Measurements from ENCODE around the gene CMTM7. TPM values are rescaled to one million over a fixed set of nuclear protein-coding genes. Genes with fewer than 3 reads are reported as not detected.
"Not testable (repeated sequence)": the region's sequence is repeated elsewhere in the genome, so short reads cannot be mapped to it uniquely, and the experiment has no call there.

CMTM7 gene
- total RNA-seq, 1 experiment from 2014 or later, result 14.7 TPM

DNA sequence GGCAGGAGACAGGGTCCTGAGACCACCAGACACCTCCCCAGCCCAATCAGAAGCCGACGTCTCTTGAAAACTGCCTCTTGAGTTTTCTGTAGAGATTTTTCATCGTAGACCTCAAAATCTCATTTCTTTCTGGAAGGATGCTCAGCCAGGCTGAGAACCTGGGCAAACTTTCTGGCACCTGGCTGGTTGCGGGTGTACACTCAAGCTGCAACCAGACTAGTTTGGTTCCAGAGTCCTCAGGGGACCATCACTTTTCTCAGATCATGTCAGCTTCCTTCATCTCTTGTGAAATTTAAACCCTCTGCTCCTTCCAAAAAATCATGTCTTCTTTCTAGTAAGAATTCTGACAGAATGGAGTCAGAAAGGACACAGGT is 45.1 kb downstream of the CMTM7 start:
- DNase-seq (ENCODE audit: low read depth), result no peak

GRCh38 chr3:32437896-32438295 is 46.2 kb downstream of the CMTM7 start:
- no peak for DNase-seq (ENCODE audit: low read depth)

GRCh38 chr3:32438596-32439344 is 47.1 kb downstream of the CMTM7 start:
- DNase-seq (ENCODE audit: low read depth), result no peak

- DNase-seq (ENCODE audit: low read depth), result not testable (repeated sequence)
Measured at GRCh38 chr3:32439421-32439820, 47.8 kb downstream of the CMTM7 start.

GRCh38 chr3:32440611-32441350 is 49.1 kb downstream of the CMTM7 start:
- DNase-seq (ENCODE audit: low read depth), result peak; percentile 10

GRCh38 chr3:32442766-32443165 is 51.1 kb downstream of the CMTM7 start:
- DNase-seq (ENCODE audit: low read depth), result peak; percentile 43

DNA sequence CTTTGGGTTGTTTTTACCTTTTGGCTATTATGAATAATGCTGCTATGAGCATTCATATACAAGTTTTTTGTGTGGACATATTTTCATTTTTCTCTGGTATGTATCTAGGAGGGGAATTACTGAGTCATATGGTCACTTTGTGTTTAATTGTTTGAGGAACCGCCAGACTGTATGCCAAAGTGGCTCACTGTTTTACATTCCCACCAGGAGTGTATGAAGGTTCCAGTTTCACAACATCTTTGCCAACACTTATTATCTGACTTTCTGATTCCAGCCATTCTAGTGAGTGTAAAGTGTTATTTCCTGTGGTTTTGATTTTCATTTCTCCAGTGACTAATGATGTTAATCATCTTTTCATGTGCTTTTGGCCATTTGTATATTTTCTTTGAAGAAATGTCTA is 51.8 kb downstream of the CMTM7 start:
- peak; percentile 85 for DNase-seq (ENCODE audit: low read depth)

- DNase-seq (ENCODE audit: low read depth), result no peak
Measured at GRCh38 chr3:32447865-32448400, 56.3 kb downstream of the CMTM7 start.

- DNase-seq (ENCODE audit: low read depth), result no peak
Measured at GRCh38 chr3:32448686-32449474, 57.2 kb downstream of the CMTM7 start.

DNA sequence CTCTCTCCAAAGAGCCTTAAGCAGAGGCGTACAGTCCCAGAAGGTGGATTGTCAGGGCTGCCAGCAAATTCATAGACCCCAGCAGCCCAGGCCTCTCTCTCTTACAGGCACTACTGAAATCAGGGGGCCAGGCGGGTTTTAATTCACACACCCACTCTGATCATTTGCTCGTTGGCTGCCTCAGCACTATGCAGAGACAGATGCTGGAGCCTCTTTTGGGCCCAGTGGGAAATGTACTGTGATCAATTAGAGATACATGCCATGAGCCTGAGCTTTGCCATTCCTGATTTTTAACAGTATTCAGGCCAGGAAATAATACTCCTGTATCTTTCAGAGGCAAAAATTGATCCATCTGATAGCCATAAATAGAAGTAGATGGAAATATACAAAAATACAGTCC is 58.0 kb downstream of the CMTM7 start:
- no peak for DNase-seq (ENCODE audit: low read depth)

GRCh38 chr3:32450426-32450825 is 58.8 kb downstream of the CMTM7 start:
- DNase-seq (ENCODE audit: low read depth), result no peak

DNA sequence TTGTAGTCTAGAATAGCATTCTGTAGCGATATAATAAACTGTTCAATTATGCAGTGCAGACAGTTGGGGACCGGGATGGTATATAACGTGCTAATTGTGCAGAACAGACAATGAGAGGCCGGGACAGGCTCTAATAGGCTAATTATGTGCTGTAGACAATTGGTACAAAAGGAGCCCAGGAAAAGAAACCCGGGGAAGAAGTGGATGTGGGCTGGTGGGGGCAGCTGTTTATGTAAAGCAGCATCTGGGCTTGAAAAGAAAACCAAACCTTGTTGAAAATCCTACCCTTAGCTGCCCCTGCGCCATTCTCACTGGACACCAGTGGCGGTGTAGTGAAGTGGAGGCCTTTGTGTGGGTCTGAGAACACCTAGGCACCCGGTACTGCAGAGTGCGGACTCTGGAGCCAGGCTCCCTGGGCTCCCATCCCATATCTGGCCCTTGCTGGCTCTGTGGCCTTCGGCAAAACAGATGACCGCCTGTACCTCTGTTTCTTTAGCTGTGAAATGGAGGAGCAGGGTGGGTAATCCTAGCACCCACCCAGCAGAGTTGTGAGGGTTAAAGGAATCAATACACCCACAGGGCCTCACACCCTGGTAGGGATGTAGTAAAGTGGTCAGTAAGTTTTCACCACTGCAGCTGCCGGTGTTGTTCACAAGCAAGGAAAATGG is 59.5 kb downstream of the CMTM7 start:
- DNase-seq (ENCODE audit: low read depth), result no peak

- DNase-seq (ENCODE audit: low read depth), result no peak
Measured at GRCh38 chr3:32452009-32452408, 60.4 kb downstream of the CMTM7 start.

GRCh38 chr3:32453346-32453745 is 61.7 kb downstream of the CMTM7 start:
- DNase-seq (ENCODE audit: low read depth), result peak; percentile 46

DNA sequence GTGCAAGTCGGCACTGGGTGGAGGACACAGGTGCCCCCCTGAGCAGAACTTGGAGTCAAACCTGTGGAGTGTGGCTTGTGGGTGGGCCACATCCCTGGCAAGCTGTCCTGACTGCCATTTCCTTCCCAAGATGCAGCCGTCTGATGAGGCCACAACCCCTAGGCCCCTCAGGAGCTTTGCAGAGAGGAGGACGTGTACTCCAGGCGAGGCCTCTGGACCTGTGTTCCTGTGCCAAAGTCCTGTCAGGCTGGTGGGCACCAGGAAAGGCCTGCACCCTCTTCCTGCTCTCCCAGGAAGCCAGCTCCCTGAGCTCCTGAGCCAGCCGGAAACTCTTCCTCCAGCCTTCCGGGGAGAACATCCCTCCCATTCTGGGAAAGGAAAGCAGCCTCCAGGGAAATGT is 62.5 kb downstream of the CMTM7 start:
- DNase-seq (ENCODE audit: low read depth), result no peak

DNA sequence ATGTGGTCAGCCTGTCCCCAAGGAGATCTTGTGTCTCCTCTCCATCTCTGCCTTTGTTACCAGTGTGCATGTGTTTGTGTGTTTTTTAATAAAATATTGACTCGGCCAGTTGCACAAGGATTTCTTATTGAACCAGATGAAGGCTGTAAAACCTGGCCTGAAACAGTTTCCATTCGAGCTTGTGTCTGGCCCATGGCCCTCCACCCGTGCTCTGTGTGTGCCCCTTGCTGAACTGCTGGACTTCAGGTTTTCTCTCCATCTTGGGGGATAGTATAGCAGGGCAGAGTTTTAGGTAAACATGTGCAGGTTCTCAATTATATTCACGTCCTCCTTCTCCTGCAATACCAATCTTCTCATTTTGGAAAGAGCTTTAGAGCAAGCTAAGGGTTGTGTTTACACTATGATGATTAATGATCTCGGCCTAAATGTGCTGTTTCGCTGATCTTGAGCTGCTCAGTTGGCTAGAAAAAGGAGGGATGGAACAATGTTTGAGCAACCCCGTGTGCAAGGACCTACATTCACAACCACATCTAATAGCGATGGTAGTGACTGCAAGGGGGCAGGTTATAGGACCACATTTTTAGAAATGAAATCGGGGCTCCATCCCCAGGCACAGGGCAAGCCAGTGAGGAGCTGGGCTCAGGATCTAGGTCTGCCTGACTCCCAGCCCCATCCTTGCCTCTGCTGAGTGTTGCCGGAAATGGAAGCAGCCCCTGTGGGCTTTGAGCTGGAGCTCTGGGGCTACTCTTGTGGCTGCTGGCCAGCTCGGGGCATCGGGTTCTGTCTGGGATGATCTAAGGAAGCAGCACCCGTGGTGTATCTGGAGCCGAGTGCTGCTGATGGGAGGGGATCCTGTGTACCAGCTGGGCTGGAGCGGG is 63.3 kb downstream of the CMTM7 start:
- DNase-seq (ENCODE audit: low read depth), result no peak

DNA sequence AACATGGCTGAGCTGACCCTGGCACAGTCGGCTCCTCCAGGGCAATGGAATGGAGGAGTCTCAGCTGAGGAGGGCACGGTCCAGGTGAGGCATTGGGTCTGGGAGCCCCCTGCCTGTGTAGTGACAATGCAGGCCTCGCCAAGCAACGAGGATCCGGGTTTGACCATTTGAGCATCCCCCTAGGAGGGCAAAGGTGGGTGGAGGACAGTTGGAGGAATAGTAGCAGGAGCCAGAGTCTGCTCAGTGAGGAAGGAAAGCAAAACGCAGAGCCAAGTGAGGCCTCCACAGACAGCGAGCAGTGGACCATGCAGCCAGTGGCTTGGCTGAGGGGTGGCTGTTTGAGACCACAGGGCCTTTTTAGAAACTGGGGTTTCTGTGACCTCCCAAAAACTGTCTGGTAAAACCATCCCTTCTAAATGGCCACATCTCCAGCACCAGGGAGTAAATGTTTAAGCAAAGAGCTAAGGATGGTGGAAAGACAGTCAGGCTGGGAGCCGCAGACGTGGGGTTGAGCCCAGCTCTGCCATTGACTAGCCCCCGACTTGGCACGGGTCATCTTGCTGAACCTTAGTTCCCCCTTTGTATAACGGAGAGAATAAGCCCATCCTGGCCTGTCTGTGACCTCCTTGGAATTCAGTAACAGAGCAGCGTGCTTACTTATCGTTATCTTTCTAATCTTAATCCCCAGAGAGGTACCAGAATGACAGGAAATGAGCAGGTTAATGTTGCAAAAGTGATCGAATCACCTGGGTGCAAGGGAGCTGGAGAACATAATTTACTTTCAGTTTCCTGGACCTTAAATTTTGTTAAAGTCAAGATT is 64.2 kb downstream of the CMTM7 start:
- DNase-seq (ENCODE audit: low read depth), result no peak

- no peak for DNase-seq (ENCODE audit: low read depth)
Measured at GRCh38 chr3:32456429-32457130, 64.9 kb downstream of the CMTM7 start.

- no peak for DNase-seq (ENCODE audit: low read depth)
Measured at GRCh38 chr3:32457971-32458471, 66.4 kb downstream of the CMTM7 start.

Data from M059J (cell line).